Subcutaneous preadipocyte (primary cell): ENCODE measurements around the gene DBNL. TPM values are rescaled to one million over a fixed set of nuclear protein-coding genes. Genes with fewer than 3 reads are reported as not detected.

Source experiments
- total RNA-seq: library from RNA; depleted of rRNA; stranded (reverse); fragments of >200 nt; gene quantifications from 2 replicates; pipeline ENCODE4 v1.2.3, GENCODE V29; 2012

The DBNL gene
- 77.2 and 92.3 TPM in 2 replicates for total RNA-seq

GRCh38 chr7:44044315-44045225 lies at the start of gene DBNL:
TSS of gene DBNL (plus strand) at chr7:44044702. CDS start at chr7:44044738, 36 bp downstream.

DNA sequence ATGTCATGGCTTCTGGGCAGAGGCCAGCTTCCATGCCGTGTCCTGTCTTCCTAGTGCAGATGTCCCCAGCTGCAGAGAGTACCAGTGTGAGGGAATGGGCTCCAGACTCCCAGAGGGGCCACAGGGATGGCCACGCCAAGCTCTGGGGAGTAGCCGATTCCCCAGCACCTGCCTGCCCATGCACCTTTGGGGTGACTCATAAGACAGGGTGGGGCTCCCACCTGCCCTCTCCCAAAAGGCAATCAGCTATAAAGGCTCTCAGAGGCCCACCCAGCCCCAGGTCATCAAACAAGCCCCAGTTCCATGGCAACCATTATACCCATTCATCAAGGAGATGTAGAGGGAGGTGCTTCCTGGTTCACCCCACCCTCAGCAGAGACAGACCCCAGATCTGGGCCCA lies 47.0 kb upstream of the DBNL start, which contains the start of gene SPDYE1:
Gene SPDYE1 (plus strand): TSS at position 366 of the 400 bp plus-strand sequence. CDS start 2,053 bp downstream, outside the sequence.

DNA sequence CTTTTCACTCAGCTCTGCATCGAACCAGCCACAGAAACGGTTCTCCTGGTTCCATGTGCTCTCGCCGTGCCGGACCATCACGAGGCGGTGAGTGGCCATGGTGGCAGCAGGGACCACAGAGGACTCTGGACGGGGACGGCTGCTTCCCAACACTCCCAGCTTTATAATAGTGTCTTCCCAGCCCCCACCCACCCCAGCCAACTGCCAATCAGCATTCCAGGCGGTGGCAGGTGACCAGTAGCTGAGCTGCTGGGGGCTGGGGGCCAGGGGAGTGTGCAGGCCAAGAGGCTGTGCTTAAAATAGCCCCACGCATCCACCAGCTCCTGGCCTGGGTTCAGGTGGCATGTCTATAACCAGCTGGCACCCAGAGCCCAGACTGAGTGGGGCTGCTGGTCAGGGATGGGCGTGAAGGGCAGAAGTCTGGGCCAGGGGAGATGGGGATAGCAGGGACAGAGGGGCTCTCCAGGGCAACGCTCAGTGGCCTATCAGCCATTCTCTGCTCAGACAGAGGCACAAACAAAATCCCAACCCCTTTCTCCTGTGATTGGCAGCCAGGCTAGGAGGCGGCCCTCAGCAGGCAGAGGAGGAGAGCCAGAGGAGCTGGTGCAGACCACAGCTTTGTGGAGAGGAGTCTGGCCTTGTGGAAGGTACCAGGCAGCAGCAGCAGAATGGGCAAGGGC lies 21.1 kb downstream of the DBNL start, which contains the start of gene PGAM2:
Gene PGAM2 (minus strand): TSS at position 137 of the 680 bp plus-strand sequence. CDS start 38 bp downstream, at position 99.

GRCh38 chr7:44103923-44104859 lies 59.7 kb downstream of the DBNL start, which contains the start of gene AEBP1:
TSS of gene AEBP1 (plus strand) at chr7:44104345. CDS start at chr7:44104666, 321 bp downstream.

Other genes starting within 250 kb of the DBNL start
- 85.8 and 97.7 TPM in 2 replicates for gene MRPS24, start 175.2 kb upstream of the DBNL start, total RNA-seq
- 23.1 and 26.4 TPM in 2 replicates for gene URGCP, start 138.1 kb upstream of the DBNL start, total RNA-seq
- gene UBE2D4, start 118.3 kb upstream of the DBNL start, total RNA-seq, result 9.4 and 9.6 TPM in 2 replicates
- gene SPDYE1, start 46.8 kb upstream of the DBNL start, total RNA-seq, result under 0.01 TPM in 1 of 2 replicates, not detected in the other
- gene PGAM2, start 20.9 kb downstream of the DBNL start, total RNA-seq, result 0.37 TPM in 1 of 2 replicates, not detected in the other
- 19.8 and 22.1 TPM in 2 replicates for gene POLM, start 37.8 kb downstream of the DBNL start, total RNA-seq
- gene AEBP1, start 59.6 kb downstream of the DBNL start, total RNA-seq, result 66.3 and 81.6 TPM in 2 replicates
- gene POLD2, start 78.8 kb downstream of the DBNL start, total RNA-seq, result 195 and 222 TPM in 2 replicates
- 0.73 TPM in 1 of 2 replicates, not detected in the other for gene MYL7, start 96.6 kb downstream of the DBNL start, total RNA-seq
- 0.73 and 1.6 TPM in 2 replicates for gene GCK, start 144.7 kb downstream of the DBNL start, total RNA-seq
- 56.2 and 77.8 TPM in 2 replicates for gene YKT6, start 156.3 kb downstream of the DBNL start, total RNA-seq